Sigmoid colon (tissue), 7 donors: Measurements from ENCODE around the gene MST1. TPM values are rescaled to one million over a fixed set of nuclear protein-coding genes. Genes with fewer than 3 reads are reported as not detected.

Experiments used
- DNase-seq: peaks from one replicate; pipeline ENCODE4 v3.0.0-alpha.2; 2019
- H3K27ac ChIP-seq, 4 donors: fragments of 200-600 bp; sonication (generic); one replicate each; pipeline ENCODE4 v1.5.1; 2016 to 2019; ENCODE audit warnings: mild to moderate bottlenecking in 1 of 4
- H3K27me3 ChIP-seq, 3 donors: fragments of 200-600 bp; sonication (generic); one replicate each; pipeline ENCODE4 v1.5.1; 2019; ENCODE audit warnings: mild to moderate bottlenecking in 1 of 3
- H3K36me3 ChIP-seq, 4 donors: fragments of 200-600 bp; sonication (generic); one replicate each; pipeline ENCODE4 v1.5.1; 2016 to 2019
- H3K4me1 ChIP-seq, 4 donors: fragments of 200-600 bp; sonication (generic); one replicate each; pipeline ENCODE4 v1.5.1; 2017 to 2019
- H3K4me3 ChIP-seq, 4 donors: fragments of 200-600 bp; sonication (generic); one replicate each; pipeline ENCODE4 v1.5.1; 2017 to 2019; ENCODE audit warnings: mild to moderate bottlenecking in 2 of 4, moderate library complexity in 1 of 4
- H3K9me3 ChIP-seq, 4 donors: fragments of 200-600 bp in 3 of 4; sonication (generic) in 3 of 4; one replicate each; pipeline versions ENCODE4 v1.5.1 to v1.6.1; 2013 to 2019
- CTCF ChIP-seq, 4 experiments: fragments of 450-650 bp in 3 of 4; fragments of 200-600 bp in 1 of 4; IDR thresholded peaks; one replicate each; pipeline ENCODE4 v1.5.1; 2016 to 2019; ENCODE audit warnings: antibody characterized with exemption in 4 of 4, mild to moderate bottlenecking in 3 of 4, moderate library complexity in 2 of 4
- EP300 ChIP-seq, 4 donors: sonication (generic); formaldehyde crosslinking; IDR thresholded peaks; one replicate each; pipeline ENCODE4 v1.6.1; 2017; ENCODE audit warnings: antibody characterized with exemption in 4 of 4
- POLR2A ChIP-seq, 2 donors: fragments of 450-650 bp; IDR thresholded peaks; one replicate each; pipeline ENCODE4 v1.6.1; 2016; ENCODE audit warnings: antibody characterized with exemption in 2 of 2, mild to moderate bottlenecking in 2 of 2, moderate library complexity in 2 of 2
- POLR2AphosphoS5 ChIP-seq, 4 donors: sonication (generic); formaldehyde crosslinking; IDR thresholded peaks; one replicate each; pipeline ENCODE4 v1.6.1; 2017; ENCODE audit warnings: antibody characterized with exemption in 4 of 4
- WGBS, 2 donors: extraction: QIAGEN DNeasy Blood & Tissue Kit; methylation state at CpG; one replicate each; pipeline ENCODE4 v1.1.7; 2013; 5-methylcytosine and 5-hydroxymethylcytosine counted together
- intact Hi-C: fragments of 100-400 bp; cut with DNase I; formaldehyde crosslinking; loops from one replicate; pipeline ENCODE4 v1.15.1; 2023
- polyA plus RNA-seq, 3 donors: library from polyadenylated mRNA; stranded (reverse); fragments of 200-250 nt; gene quantifications; one replicate each; pipeline ENCODE4 v1.2.3, GENCODE V29; 2013
- total RNA-seq, 4 donors: library from RNA; depleted of rRNA; stranded (reverse); fragments of >200 nt; gene quantifications; one replicate each; pipeline ENCODE4 v1.1.0, GENCODE V29; 2016
- donor health status: healthy with polysubstance abuse.
- donor health status: Bipolar disorder and iron deficiency.
- donor health status: healthy.

MST1 gene
- total and polyA plus RNA-seq, 7 donors: 3.0 to 18.1 (median 7.7) TPM; not detected in 1

GRCh38 chr3:49719214-49719884, 30.1 kb upstream of the MST1 start, which contains the start of gene AMIGO3:
AMIGO3 (minus strand) TSS chr3:49719684; CDS start chr3:49719465, 219 bp downstream.
- TF ChIP-seq POLR2A (IDR thresholded peaks at IDR 0.05) (peak; percentile 15 to 67), EP300 (IDR thresholded peaks at IDR 0.05) (no peak), CTCF (IDR thresholded peaks at IDR 0.05) (peak; percentile 61 to 77 (median 68)), POLR2AphosphoS5 (IDR thresholded peaks at IDR 0.05) (peak; percentile 74 to 91 (median 80))
- intact Hi-C loops: no loop called here
- 1% methylated on average over 50 of the region's 50 CpGs for WGBS, 2 donors
- Histone ChIP-seq H3K27me3 (no peaks in the 10 kb centered on the region), H3K27ac (peak within 1 kb of the TSS; percentile 64 to 74 (median 68)), H3K4me3 (peak within 1 kb of the TSS; percentile 27 to 60 (median 52)), H3K4me1 (peaks cover 0 to 45% (median 35%) of the 10 kb centered on the region in 4 donors), H3K9me3 (no peaks in the 10 kb centered on the region), H3K36me3 (peaks cover 6 to 45% (median 11%) of the 10 kb centered on the region in 4 donors)
- peak; percentile 98 for DNase-seq

GRCh38 chr3:49718858-49719213, 29.6 kb upstream of the MST1 start:
- peaks cover 0 to 42% (median 33%) of the 10 kb centered on the region in 4 donors for H3K4me1 ChIP-seq
- peak overlapping the region in 2 of 4 donors; percentile 66 to 70 for H3K27ac ChIP-seq
- H3K9me3 ChIP-seq: no peaks in the 10 kb centered on the region
- H3K4me3 ChIP-seq: peak overlapping the region; percentile 27 to 60 (median 52)
- TF ChIP-seq POLR2A (IDR thresholded peaks at IDR 0.05) (no peak), POLR2AphosphoS5 (IDR thresholded peaks at IDR 0.05) (no peak), EP300 (IDR thresholded peaks at IDR 0.05) (no peak), CTCF (IDR thresholded peaks at IDR 0.05) (no peak)
- peaks cover 6 to 45% (median 11%) of the 10 kb centered on the region in 4 donors for H3K36me3 ChIP-seq
- intact Hi-C loops: no loop called here
- no peaks in the 10 kb centered on the region for H3K27me3 ChIP-seq
- 7 to 9% methylated on average over 33 of the region's 33 CpGs for WGBS, 2 donors
- peak; percentile 69 for DNase-seq

- Histone ChIP-seq H3K36me3 (peaks cover 6 to 45% (median 11%) of the 10 kb centered on the region in 4 donors), H3K27ac (no peak overlapping the region), H3K9me3 (no peaks in the 10 kb centered on the region), H3K4me1 (peaks cover 0 to 38% (median 31%) of the 10 kb centered on the region in 4 donors), H3K4me3 (peak overlapping the region in 1 of 4 donors; percentile 60), H3K27me3 (no peaks in the 10 kb centered on the region)
- no peak for DNase-seq
- 65 to 71% methylated on average over 75 of the region's 75 CpGs for WGBS, 2 donors
- TF ChIP-seq EP300 (IDR thresholded peaks at IDR 0.05) (no peak), POLR2AphosphoS5 (IDR thresholded peaks at IDR 0.05) (no peak), CTCF (IDR thresholded peaks at IDR 0.05) (no peak), POLR2A (IDR thresholded peaks at IDR 0.05) (no peak)
- intact Hi-C loops: no loop called here
Observed at GRCh38 chr3:49717959-49718857, 28.9 kb upstream of the MST1 start.

GRCh38 chr3:49717211-49717958, 28.1 kb upstream of the MST1 start:
- Histone ChIP-seq H3K36me3 (peaks cover 8 to 49% (median 11%) of the 10 kb centered on the region in 4 donors), H3K4me1 (peaks cover 0 to 30% (median 23%) of the 10 kb centered on the region in 4 donors), H3K27me3 (no peaks in the 10 kb centered on the region), H3K27ac (no peak overlapping the region), H3K9me3 (no peaks in the 10 kb centered on the region), H3K4me3 (no peak overlapping the region)
- DNase-seq: no peak
- TF ChIP-seq EP300 (IDR thresholded peaks at IDR 0.05) (no peak), POLR2A (IDR thresholded peaks at IDR 0.05) (no peak), CTCF (IDR thresholded peaks at IDR 0.05) (no peak), POLR2AphosphoS5 (IDR thresholded peaks at IDR 0.05) (no peak)
- intact Hi-C loops: no loop called here
- 85 to 94% methylated on average over 14 of the region's 14 CpGs for WGBS, 2 donors
